ENCODE data around the gene FANCI.

Gene FANCI

GRCh38 chr15:89301304-89302089 is 57.7 kb downstream of the FANCI start:
- DNase-seq (ENCODE audit: low read depth), result no peak
- H3K4me3 ChIP-seq (ENCODE audit: low read depth, low read length), result no peak overlapping the region

- no peak overlapping the region for H3K4me3 ChIP-seq (ENCODE audit: low read depth, low read length)
- DNase-seq (ENCODE audit: low read depth), result no peak
Observed at GRCh38 chr15:89303986-89304385, 60.2 kb downstream of the FANCI start.

- no peak overlapping the region for H3K4me3 ChIP-seq (ENCODE audit: low read depth, low read length)
- DNase-seq (ENCODE audit: low read depth), result no peak
Observed at GRCh38 chr15:89305395-89305794, 61.6 kb downstream of the FANCI start.

GRCh38 chr15:89307046-89307587 is 63.3 kb downstream of the FANCI start:
- H3K4me3 ChIP-seq (ENCODE audit: low read depth, low read length), result no peak overlapping the region
- peak; percentile 15 for DNase-seq (ENCODE audit: low read depth)

GRCh38 chr15:89307791-89308190 is 64.0 kb downstream of the FANCI start:
- H3K4me3 ChIP-seq (ENCODE audit: low read depth, low read length), result no peak overlapping the region
- DNase-seq (ENCODE audit: low read depth), result peak; percentile 11

- no peak for DNase-seq (ENCODE audit: low read depth)
- no peak overlapping the region for H3K4me3 ChIP-seq (ENCODE audit: low read depth, low read length)
Observed at GRCh38 chr15:89308236-89308635, 64.5 kb downstream of the FANCI start.

- H3K4me3 ChIP-seq (ENCODE audit: low read depth, low read length), result no peak overlapping the region
Observed at GRCh38 chr15:89309993-89310392, 66.2 kb downstream of the FANCI start.

GRCh38 chr15:89315375-89315929 is 71.7 kb downstream of the FANCI start:
- DNase-seq (ENCODE audit: low read depth), result no peak
- H3K4me3 ChIP-seq (ENCODE audit: low read depth, low read length), result no peak overlapping the region

More at GRCh38 chr15:89309993-89310392, 66.2 kb downstream of the FANCI start:
- DNase-seq (ENCODE audit: low read depth), result no peak

GRCh38 chr15:89316504-89316903 is 72.7 kb downstream of the FANCI start:
- no peak for DNase-seq (ENCODE audit: low read depth)
- no peak overlapping the region for H3K4me3 ChIP-seq (ENCODE audit: low read depth, low read length)

GRCh38 chr15:89317186-89317720 is 73.5 kb downstream of the FANCI start:
- H3K4me3 ChIP-seq (ENCODE audit: low read depth, low read length), result no peak overlapping the region
- no peak for DNase-seq (ENCODE audit: low read depth)

- DNase-seq (ENCODE audit: low read depth), result no peak
- no peak overlapping the region for H3K4me3 ChIP-seq (ENCODE audit: low read depth, low read length)
Observed at GRCh38 chr15:89319678-89320077, 75.9 kb downstream of the FANCI start.

GRCh38 chr15:89320200-89320599 is 76.4 kb downstream of the FANCI start:
- no peak overlapping the region for H3K4me3 ChIP-seq (ENCODE audit: low read depth, low read length)
- DNase-seq (ENCODE audit: low read depth), result no peak

- DNase-seq (ENCODE audit: low read depth), result no peak
- no peak overlapping the region for H3K4me3 ChIP-seq (ENCODE audit: low read depth, low read length)
Observed at GRCh38 chr15:89321521-89322410, 78.0 kb downstream of the FANCI start.

- no peak for DNase-seq (ENCODE audit: low read depth)
Observed at GRCh38 chr15:89322822-89323221, 79.0 kb downstream of the FANCI start.

GRCh38 chr15:89323825-89324224 is 80.0 kb downstream of the FANCI start:
- no peak overlapping the region for H3K4me3 ChIP-seq (ENCODE audit: low read depth, low read length)
- DNase-seq (ENCODE audit: low read depth), result no peak

More at GRCh38 chr15:89322822-89323221, 79.0 kb downstream of the FANCI start:
- no peak overlapping the region for H3K4me3 ChIP-seq (ENCODE audit: low read depth, low read length)

- H3K4me3 ChIP-seq (ENCODE audit: low read depth, low read length), result no peak overlapping the region
- DNase-seq (ENCODE audit: low read depth), result no peak
Observed at GRCh38 chr15:89325039-89325803, 81.4 kb downstream of the FANCI start.

- no peak overlapping the region for H3K4me3 ChIP-seq (ENCODE audit: low read depth, low read length)
- no peak for DNase-seq (ENCODE audit: low read depth)
Observed at GRCh38 chr15:89326316-89326715, 82.5 kb downstream of the FANCI start.

GRCh38 chr15:89327113-89327512 is 83.3 kb downstream of the FANCI start:
- no peak for DNase-seq (ENCODE audit: low read depth)

More at GRCh38 chr15:89327113-89327512, 83.3 kb downstream of the FANCI start:
- no peak overlapping the region for H3K4me3 ChIP-seq (ENCODE audit: low read depth, low read length)

All from skeletal muscle cell (primary cell).